GM12878 (cell line): ENCODE results near the gene RAD51B.

Experiments used
- CEBPB ChIP-seq, 2 experiments: fragments of 150-350 bp in 1 of 2; IDR thresholded peaks; 2 replicates each; pipeline ENCODE4 v1.6.1; 2012 to 2014; ENCODE audit warnings: low read depth in 2 of 2, low read length in 2 of 2, borderline replicate concordance in 1 of 2, inconsistent platforms in 1 of 2
- DPF2 ChIP-seq: fragments of 450-650 bp; IDR thresholded peaks from 2 replicates; pipeline ENCODE4 v1.6.1; 2017; ENCODE audit warnings: mild to moderate bottlenecking
- TF ChIP-seq, protein P1 (sequence below): fragments of 450-650 bp; IDR thresholded peaks from 2 replicates; pipeline ENCODE4 v1.6.1; 2016; ENCODE audit warnings: mild to moderate bottlenecking, moderate library complexity, borderline replicate concordance
- TF ChIP-seq, protein P2 (sequence below), 3 experiments: IDR thresholded peaks in 2 of 3; conservative IDR thresholded peaks in 1 of 3; 2 replicates each; pipeline ENCODE4 v1.5.1; 2011; ENCODE audit warnings: low read depth in 3 of 3, low read length in 3 of 3, mild to moderate bottlenecking in 3 of 3, control low read depth in 2 of 3, moderate library complexity in 2 of 3, inconsistent platforms in 1 of 3, mixed read lengths in 1 of 3; ENCODE audit not compliant: control insufficient read depth in 2 of 3, insufficient read depth in 1 of 3; ENCODE audit errors: extremely low read depth in 1 of 3

DNA sequence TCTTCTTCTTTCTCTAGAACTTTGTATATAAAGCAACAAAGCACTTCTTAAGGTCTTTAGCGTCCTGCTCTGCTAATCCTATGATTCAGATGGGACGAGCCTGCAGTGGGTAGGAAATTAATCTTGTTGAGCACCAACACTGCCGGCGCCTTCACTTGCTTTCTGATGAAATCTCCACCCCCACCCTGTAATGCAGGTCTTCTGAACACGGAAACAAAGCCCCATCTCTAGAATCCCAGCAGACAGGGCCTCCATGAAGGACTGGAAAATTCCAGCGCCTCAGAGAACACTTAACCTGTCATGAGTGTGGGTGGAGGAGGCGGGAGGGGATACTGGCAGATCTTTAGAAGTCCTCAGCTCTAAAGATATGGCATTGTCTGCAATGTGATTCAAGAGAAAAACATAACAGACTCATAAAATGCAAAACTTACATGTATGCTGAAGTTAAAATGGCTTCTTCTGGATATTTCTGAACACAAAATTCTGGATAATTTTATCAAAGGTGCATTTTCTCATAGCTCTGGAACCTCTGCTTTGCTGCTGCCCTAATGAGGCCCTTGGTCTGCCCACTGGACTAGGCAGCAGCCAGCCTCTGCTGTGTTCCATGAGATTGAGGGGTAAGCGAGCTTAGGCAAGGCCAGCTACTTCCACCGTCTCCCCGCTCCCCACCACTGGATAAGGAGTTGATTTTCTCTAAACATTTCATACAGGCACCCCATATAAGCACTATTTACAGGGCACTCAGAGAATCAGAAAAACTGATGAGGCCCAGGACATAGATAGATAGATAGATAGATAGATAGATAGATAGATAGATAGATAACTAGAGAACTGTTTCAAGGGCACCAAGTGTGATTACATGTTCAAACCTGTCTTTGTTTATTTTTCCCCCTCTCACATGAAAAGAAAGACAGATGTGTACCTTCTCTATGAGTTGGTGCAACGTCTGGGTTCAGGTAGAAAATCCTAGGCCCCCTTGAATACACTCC is 930.2 kb downstream of the RAD51B start:
- TF ChIP-seq DPF2 (no peak), CEBPB (IDR thresholded peaks at IDR 0.05; ENCODE audit: borderline replicate concordance in 1 of 2, low read depth in 2 of 2, low read length in 2 of 2) (no peak)
- TF ChIP-seq, protein P1, sequence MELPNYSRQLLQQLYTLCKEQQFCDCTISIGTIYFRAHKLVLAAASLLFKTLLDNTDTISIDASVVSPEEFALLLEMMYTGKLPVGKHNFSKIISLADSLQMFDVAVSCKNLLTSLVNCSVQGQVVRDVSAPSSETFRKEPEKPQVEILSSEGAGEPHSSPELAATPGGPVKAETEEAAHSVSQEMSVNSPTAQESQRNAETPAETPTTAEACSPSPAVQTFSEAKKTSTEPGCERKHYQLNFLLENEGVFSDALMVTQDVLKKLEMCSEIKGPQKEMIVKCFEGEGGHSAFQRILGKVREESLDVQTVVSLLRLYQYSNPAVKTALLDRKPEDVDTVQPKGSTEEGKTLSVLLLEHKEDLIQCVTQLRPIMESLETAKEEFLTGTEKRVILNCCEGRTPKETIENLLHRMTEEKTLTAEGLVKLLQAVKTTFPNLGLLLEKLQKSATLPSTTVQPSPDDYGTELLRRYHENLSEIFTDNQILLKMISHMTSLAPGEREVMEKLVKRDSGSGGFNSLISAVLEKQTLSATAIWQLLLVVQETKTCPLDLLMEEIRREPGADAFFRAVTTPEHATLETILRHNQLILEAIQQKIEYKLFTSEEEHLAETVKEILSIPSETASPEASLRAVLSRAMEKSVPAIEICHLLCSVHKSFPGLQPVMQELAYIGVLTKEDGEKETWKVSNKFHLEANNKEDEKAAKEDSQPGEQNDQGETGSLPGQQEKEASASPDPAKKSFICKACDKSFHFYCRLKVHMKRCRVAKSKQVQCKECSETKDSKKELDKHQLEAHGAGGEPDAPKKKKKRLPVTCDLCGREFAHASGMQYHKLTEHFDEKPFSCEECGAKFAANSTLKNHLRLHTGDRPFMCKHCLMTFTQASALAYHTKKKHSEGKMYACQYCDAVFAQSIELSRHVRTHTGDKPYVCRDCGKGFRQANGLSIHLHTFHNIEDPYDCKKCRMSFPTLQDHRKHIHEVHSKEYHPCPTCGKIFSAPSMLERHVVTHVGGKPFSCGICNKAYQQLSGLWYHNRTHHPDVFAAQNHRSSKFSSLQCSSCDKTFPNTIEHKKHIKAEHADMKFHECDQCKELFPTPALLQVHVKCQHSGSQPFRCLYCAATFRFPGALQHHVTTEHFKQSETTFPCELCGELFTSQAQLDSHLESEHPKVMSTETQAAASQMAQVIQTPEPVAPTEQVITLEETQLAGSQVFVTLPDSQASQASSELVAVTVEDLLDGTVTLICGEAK, result no peak
- TF ChIP-seq, protein P2, sequence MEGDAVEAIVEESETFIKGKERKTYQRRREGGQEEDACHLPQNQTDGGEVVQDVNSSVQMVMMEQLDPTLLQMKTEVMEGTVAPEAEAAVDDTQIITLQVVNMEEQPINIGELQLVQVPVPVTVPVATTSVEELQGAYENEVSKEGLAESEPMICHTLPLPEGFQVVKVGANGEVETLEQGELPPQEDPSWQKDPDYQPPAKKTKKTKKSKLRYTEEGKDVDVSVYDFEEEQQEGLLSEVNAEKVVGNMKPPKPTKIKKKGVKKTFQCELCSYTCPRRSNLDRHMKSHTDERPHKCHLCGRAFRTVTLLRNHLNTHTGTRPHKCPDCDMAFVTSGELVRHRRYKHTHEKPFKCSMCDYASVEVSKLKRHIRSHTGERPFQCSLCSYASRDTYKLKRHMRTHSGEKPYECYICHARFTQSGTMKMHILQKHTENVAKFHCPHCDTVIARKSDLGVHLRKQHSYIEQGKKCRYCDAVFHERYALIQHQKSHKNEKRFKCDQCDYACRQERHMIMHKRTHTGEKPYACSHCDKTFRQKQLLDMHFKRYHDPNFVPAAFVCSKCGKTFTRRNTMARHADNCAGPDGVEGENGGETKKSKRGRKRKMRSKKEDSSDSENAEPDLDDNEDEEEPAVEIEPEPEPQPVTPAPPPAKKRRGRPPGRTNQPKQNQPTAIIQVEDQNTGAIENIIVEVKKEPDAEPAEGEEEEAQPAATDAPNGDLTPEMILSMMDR (IDR thresholded peaks at IDR 0.05 in 2 of 3, conservative IDR thresholded peaks at IDR 0.05 in 1 of 3; ENCODE audit: control insufficient read depth in 2 of 3, extremely low read depth in 1 of 3, insufficient read depth in 1 of 3, low read depth in 3 of 3, low read length in 3 of 3), result no peak
